Kidney (tissue), 14 donors: ENCODE results near the gene MCRIP2. TPM values are rescaled to one million over a fixed set of nuclear protein-coding genes. Genes with fewer than 3 reads are reported as not detected.

ENCODE experiments used
- DNase-seq, 5 donors: peaks; one replicate each; pipeline ENCODE4 v3.0.0-alpha.2; 2013 to 2020
- FAIRE-seq: peaks from 2 replicates; lab custom pipeline; 2012; peaks lifted over from hg19 to GRCh38; lab: Jason Lieb, UNC
- H3K27ac ChIP-seq, 2 donors: one replicate each; pipeline ENCODE4 v1.7.0; 2013; ENCODE audit warnings: low read depth in 2 of 2, low read length in 2 of 2, inconsistent platforms in 1 of 2
- H3K27me3 ChIP-seq: one replicate; pipeline ENCODE4 v1.7.1; 2013; ENCODE audit warnings: low read length, inconsistent platforms; ENCODE audit not compliant: control insufficient read depth, insufficient read depth
- H3K36me3 ChIP-seq, 3 donors: one replicate each; pipeline versions ENCODE4 v1.7.0 to v1.7.1; 2013; ENCODE audit warnings: low read length in 3 of 3, control low read depth in 1 of 3, inconsistent platforms in 1 of 3; ENCODE audit not compliant: insufficient read depth in 3 of 3, control insufficient read depth in 2 of 3
- H3K4me1 ChIP-seq, 3 donors: one replicate each; pipeline versions ENCODE4 v1.7.0 to v1.7.1; 2013; ENCODE audit warnings: low read length in 3 of 3, inconsistent platforms in 1 of 3, low read depth in 1 of 3; ENCODE audit not compliant: control insufficient read depth in 2 of 3, insufficient read depth in 2 of 3
- H3K4me3 ChIP-seq, 3 donors: one replicate each; pipeline versions ENCODE4 v1.7.0 to v1.8.1; 2013; ENCODE audit warnings: low read length in 3 of 3, control low read depth in 1 of 3, inconsistent platforms in 1 of 3
- H3K9ac ChIP-seq, 3 donors: one replicate each; pipeline versions ENCODE4 v1.7.0 to v1.7.1; 2013; ENCODE audit warnings: low read length in 3 of 3, control low read depth in 1 of 3, inconsistent platforms in 1 of 3
- H3K9me3 ChIP-seq, 3 donors: one replicate each; pipeline versions ENCODE4 v1.7.0 to v1.7.1; 2013; ENCODE audit warnings: low read length in 3 of 3, control low read depth in 1 of 3, inconsistent platforms in 1 of 3; ENCODE audit not compliant: control insufficient read depth in 2 of 3, insufficient read depth in 1 of 3
- CTCF ChIP-seq: IDR thresholded peaks from 3 replicates; pipeline ENCODE4 v1.5.1; 2012; ENCODE audit warnings: mild to moderate bottlenecking, moderate library complexity, borderline replicate concordance; ENCODE audit not compliant: insufficient read depth; ENCODE audit errors: extremely low read depth
- intact Hi-C: fragments of 100-400 bp; cut with DNase I; formaldehyde crosslinking; loops from one replicate; pipeline ENCODE4 v1.11.1; 2022
- polyA plus RNA-seq: library from polyadenylated mRNA; stranded (reverse); fragments of 350-450 nt; fragmentation: Illumina TruSeq; extraction: RNeasy Lipid Tissue Mini Kit (QIAGEN cat#74804); gene quantifications from one replicate; pipeline ENCODE4 v1.2.3, GENCODE V29; 2014; ENCODE audit warnings: low read depth, low replicate concordance; ENCODE audit not compliant: insufficient read depth
- total RNA-seq: library from RNA; stranded (reverse); fragmentation: NEBNext Ultra II Directional; extraction: Animal tissue kit (Norgen Biotek cat#: 25700); gene quantifications from one replicate; pipeline ENCODE4 v1.2.1, GENCODE V29; 2021
- donor health status: control.
- donor health status: control.
- donor health status: control.
- donor health status: control.
- donor health status: control.
- donor health status: DM: yes; HTN: yes; CAD: no.
- donor health status: Normal renal cell carcinoma (clear cell type).

The MCRIP2 gene
- total and polyA plus RNA-seq, 2 donors from 2014 or later, result 36.9 to 265 TPM

- no peak for TF ChIP-seq CTCF
- Histone ChIP-seq H3K4me3 (no peak overlapping the region), H3K36me3 (no peaks in the 10 kb centered on the region), H3K9me3 (no peaks in the 10 kb centered on the region), H3K4me1 (peaks cover 0 to 42% (median 12%) of the 10 kb centered on the region in 3 donors), H3K27me3 (no peaks in the 10 kb centered on the region), H3K9ac (no peak overlapping the region), H3K27ac (no peak overlapping the region)
- intact Hi-C loops, result no loop called here
- DNase-seq (no peak), FAIRE-seq (no peak)
These were observed 8.1 kb upstream of the MCRIP2 start for GRCh38 chr16:633336-634050.

GRCh38 chr16:634051-634670, 7.5 kb upstream of the MCRIP2 start:
- no peak for FAIRE-seq
- intact Hi-C loops, result no loop called here
- H3K36me3 ChIP-seq, result no peaks in the 10 kb centered on the region
- H3K27ac ChIP-seq, result no peak overlapping the region
- DNase-seq, result no peak
- H3K9me3 ChIP-seq, result no peaks in the 10 kb centered on the region
- H3K4me1 ChIP-seq, result peaks cover 0 to 40% (median 8%) of the 10 kb centered on the region in 3 donors
- H3K27me3 ChIP-seq, result no peaks in the 10 kb centered on the region
- H3K4me3 ChIP-seq, result no peak overlapping the region
- no peak for TF ChIP-seq CTCF
- H3K9ac ChIP-seq, result no peak overlapping the region

- Histone ChIP-seq H3K4me3 (peak overlapping the region in 1 of 3 donors; percentile 86), H3K9me3 (no peaks in the 10 kb centered on the region), H3K27ac (no peak overlapping the region), H3K4me1 (peaks cover 0 to 33% (median 5%) of the 10 kb centered on the region in 3 donors), H3K27me3 (no peaks in the 10 kb centered on the region), H3K36me3 (no peaks in the 10 kb centered on the region), H3K9ac (peak overlapping the region in 1 of 3 donors; percentile 19)
- FAIRE-seq, result no peak
- intact Hi-C loops, result no loop called here
- no peak for TF ChIP-seq CTCF
- no peak for DNase-seq
These were observed 6.6 kb upstream of the MCRIP2 start for GRCh38 chr16:634996-635395.
